Heart left ventricle (tissue), 13 donors: ENCODE measurements around the gene TACC3.

Experiments used
- POLR2A ChIP-seq, 2 donors: fragments of 450-650 bp; IDR thresholded peaks; one replicate each; pipeline ENCODE4 v1.6.1; 2017; ENCODE audit warnings: antibody characterized with exemption in 2 of 2, mild to moderate bottlenecking in 2 of 2, moderate library complexity in 2 of 2
- TF ChIP-seq, protein P1 (sequence below), 12 donors: fragments of 200-600 bp; sonication (generic) in 4 of 12; IDR thresholded peaks; one replicate each; pipeline versions ENCODE4 v1.5.0 to v1.8.0; 2018 to 2022; ENCODE audit warnings: antibody characterized with exemption in 12 of 12, mild to moderate bottlenecking in 5 of 12
- donor health status: ischemic (EF 13 %, LVEDD 7.1; RV severe dilation, severe dysfunction).
- donor health status: DM: no; HTN: yes; CAD: no.
- donor health status: DM: no; HTN: no; CAD: no.
- donor health status: ischemic (EF 25% LVEDD 6.9; RV normal size, moderate dysfunction).
- donor health status: ischemic (EF 25% LVEDD 5.7; RV mildly dilated, moderate dysfunction).
- donor health status: ischemic (EF 35%, LVEDD 5.7; RV mildly dilated, moderate dysfunction).
- donor health status: nonischemic (EF 11% LVEDD 7.7; RV severe dilation, severe dysfunction).
- donor health status: DM: yes; HTN: yes; CAD: no.
- donor health status: PGD.
- donor health status: ischemic (EF 29% LVEDD 5.4; RV normal size, mild dysfunction).
- donor health status: nonischemic (EF 23%, LVEDD 6.1; RV moderate dilation, normal function).

GRCh38 chr4:1756893-1757779, 35.8 kb downstream of the TACC3 start:
- TF ChIP-seq POLR2A (IDR thresholded peaks at IDR 0.05): no peak
- TF ChIP-seq, protein P1, sequence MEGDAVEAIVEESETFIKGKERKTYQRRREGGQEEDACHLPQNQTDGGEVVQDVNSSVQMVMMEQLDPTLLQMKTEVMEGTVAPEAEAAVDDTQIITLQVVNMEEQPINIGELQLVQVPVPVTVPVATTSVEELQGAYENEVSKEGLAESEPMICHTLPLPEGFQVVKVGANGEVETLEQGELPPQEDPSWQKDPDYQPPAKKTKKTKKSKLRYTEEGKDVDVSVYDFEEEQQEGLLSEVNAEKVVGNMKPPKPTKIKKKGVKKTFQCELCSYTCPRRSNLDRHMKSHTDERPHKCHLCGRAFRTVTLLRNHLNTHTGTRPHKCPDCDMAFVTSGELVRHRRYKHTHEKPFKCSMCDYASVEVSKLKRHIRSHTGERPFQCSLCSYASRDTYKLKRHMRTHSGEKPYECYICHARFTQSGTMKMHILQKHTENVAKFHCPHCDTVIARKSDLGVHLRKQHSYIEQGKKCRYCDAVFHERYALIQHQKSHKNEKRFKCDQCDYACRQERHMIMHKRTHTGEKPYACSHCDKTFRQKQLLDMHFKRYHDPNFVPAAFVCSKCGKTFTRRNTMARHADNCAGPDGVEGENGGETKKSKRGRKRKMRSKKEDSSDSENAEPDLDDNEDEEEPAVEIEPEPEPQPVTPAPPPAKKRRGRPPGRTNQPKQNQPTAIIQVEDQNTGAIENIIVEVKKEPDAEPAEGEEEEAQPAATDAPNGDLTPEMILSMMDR (IDR thresholded peaks at IDR 0.05): no peak
